PC-9 (cell line): ENCODE results near the gene PLA2G2E. TPM values are rescaled to one million over a fixed set of nuclear protein-coding genes. Genes with fewer than 3 reads are reported as not detected.

Source experiments
- BruUV-seq: library from RNA; stranded (reverse); fragments of 400-500 nt; replicated peaks from 2 replicates; lab custom pipeline; 2021; lab: Mats Ljungman, UMichigan
- CTCF ChIA-PET: fragments of 300-600 bp; sonication (Branson Sonifier 250); formaldehyde crosslinking; loops from one replicate; lab custom pipeline; 2022; ENCODE audit warnings: antibody characterized with exemption; lab: Charles Lee
- POLR2A ChIA-PET: fragments of 300-600 bp; sonication (Branson Sonifier 250); formaldehyde crosslinking; loops from one replicate; lab custom pipeline; 2022; ENCODE audit warnings: antibody characterized with exemption; ENCODE audit not compliant: unreplicated experiment; lab: Charles Lee
- DNase-seq, 2 experiments: peaks; one replicate each; pipeline versions ENCODE4 v3.0.0 to v3.0.0-alpha.2; 2015 to 2022; ENCODE audit warnings: mixed read lengths in 1 of 2
- H2AFZ ChIP-seq: fragments of 200-600 bp; sonication (generic); 2 replicates; pipeline ENCODE4 v1.8.1; 2017; ENCODE audit warnings: antibody characterized with exemption
- H3F3A ChIP-seq: fragments of 200-600 bp; sonication (generic); 2 replicates; pipeline ENCODE4 v1.8.1; 2017; ENCODE audit warnings: antibody characterized with exemption, mild to moderate bottlenecking, low read depth; ENCODE audit not compliant: insufficient read depth
- H3K27ac ChIP-seq: fragments of 200-600 bp; sonication (generic); 2 replicates; pipeline ENCODE4 v1.6.1; 2016; ENCODE audit warnings: mixed run types
- H3K27me3 ChIP-seq: fragments of 200-600 bp; sonication (generic); 2 replicates; pipeline ENCODE4 v1.6.1; 2016; ENCODE audit warnings: low read depth, mixed run types; ENCODE audit not compliant: insufficient read depth
- H3K36me3 ChIP-seq: fragments of 200-600 bp; sonication (generic); 2 replicates; pipeline ENCODE4 v1.6.1; 2016; ENCODE audit warnings: low read depth, mixed run types
- H3K4me1 ChIP-seq: fragments of 200-600 bp; sonication (generic); replicated peaks from 2 replicates; pipeline ENCODE4 v1.6.1; 2016; ENCODE audit warnings: mixed run types; ENCODE audit not compliant: insufficient read depth
- H3K4me2 ChIP-seq: fragments of 200-600 bp; sonication (generic); 2 replicates; pipeline ENCODE4 v1.6.1; 2017; ENCODE audit warnings: mixed run types
- H3K4me3 ChIP-seq: fragments of 200-600 bp; sonication (generic); 2 replicates; pipeline ENCODE4 v1.6.1; 2016; ENCODE audit warnings: mixed run types
- H3K79me2 ChIP-seq: fragments of 200-600 bp; sonication (generic); 2 replicates; pipeline ENCODE4 v1.6.1; 2017; ENCODE audit warnings: low read depth, mixed run types
- H3K9me2 ChIP-seq: fragments of 200-600 bp; sonication (generic); 2 replicates; pipeline ENCODE4 v1.8.1; 2017; ENCODE audit warnings: mild to moderate bottlenecking; ENCODE audit not compliant: insufficient read depth
- H3K9me3 ChIP-seq: fragments of 200-600 bp; sonication (generic); 2 replicates; pipeline ENCODE4 v1.8.1; 2016; ENCODE audit warnings: low read depth; ENCODE audit not compliant: insufficient read depth
- H4K20me1 ChIP-seq: fragments of 200-600 bp; sonication (generic); 2 replicates; pipeline ENCODE4 v1.8.1; 2017; ENCODE audit not compliant: insufficient read depth
- EZH2 ChIP-seq: fragments of 200-600 bp; sonication (generic); IDR thresholded peaks from 2 replicates; pipeline ENCODE4 v1.8.0; 2017; ENCODE audit warnings: antibody characterized with exemption, low read depth
- intact Hi-C: fragments of 100-400 bp; cut with micrococcal nuclease; formaldehyde crosslinking; loops from one replicate; pipeline ENCODE4 v1.10.0; 2022; ENCODE audit not compliant: unreplicated experiment
- total RNA-seq: library from RNA; stranded (reverse); gene quantifications from 2 replicates; pipeline ENCODE4 v1.2.3, GENCODE V29; 2021
- TF ChIP-seq, protein P1 (sequence below): fragments of 200-600 bp; sonication (generic); conservative IDR thresholded peaks from 2 replicates; pipeline ENCODE4 v1.6.1; 2017; ENCODE audit warnings: mixed run types, antibody characterized with exemption, mild to moderate bottlenecking, moderate library complexity

Gene PLA2G2E
- total RNA-seq, 1 experiment from 2014 or later, result not detected

DNA sequence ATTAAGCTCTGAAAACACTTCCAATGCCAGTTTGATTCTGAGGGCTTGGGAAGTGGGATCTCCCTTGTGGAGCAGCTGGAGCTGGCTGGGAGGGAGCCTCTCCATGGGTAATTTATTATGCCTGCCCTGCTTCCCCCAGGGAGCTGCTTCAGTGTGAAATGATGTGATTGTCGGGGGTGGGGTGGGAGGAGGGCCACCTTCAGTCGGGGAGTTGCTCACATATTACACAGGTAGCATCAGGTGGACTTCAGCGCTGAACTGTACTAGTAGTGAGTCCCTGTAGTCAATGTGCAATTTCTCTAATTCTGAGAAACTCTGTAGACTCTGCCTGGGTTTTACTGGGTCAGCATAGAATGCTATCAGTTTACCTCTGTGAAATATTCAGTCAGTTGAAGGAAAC, 12.8 kb downstream of the PLA2G2E start:
- POLR2A ChIA-PET, result no interaction called here
- CTCF ChIA-PET, result interaction anchor here (0.6 kb wide), 1 partner anchor 263 kb away, joined by 3 read pairs; no protein-coding TSS in a partner anchor

DNA sequence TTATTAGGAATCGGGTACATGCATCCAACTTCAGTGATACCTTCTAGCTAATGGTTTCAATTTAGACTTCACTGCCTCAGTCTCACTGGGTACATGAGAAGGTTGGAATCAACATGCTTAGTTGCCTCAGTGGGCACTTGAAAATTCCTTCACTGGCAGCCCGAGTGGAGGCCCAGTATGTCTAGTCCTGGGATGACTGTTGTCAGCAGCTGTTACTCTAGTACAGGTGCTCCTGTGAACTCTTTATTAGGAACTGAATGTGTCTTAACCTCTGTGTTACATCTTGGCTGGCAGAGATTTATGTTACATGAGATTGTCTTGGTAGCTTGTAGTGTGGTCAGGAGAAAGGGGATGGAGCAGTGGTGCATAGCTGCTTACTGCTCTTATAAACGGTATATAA, 13.4 kb downstream of the PLA2G2E start:
- H2AFZ ChIP-seq, result no peak overlapping the region
- H3K9me2 ChIP-seq, result no peaks in the 10 kb centered on the region
- no peak overlapping the region for H3K4me3 ChIP-seq
- no peak overlapping the region for H3K4me2 ChIP-seq
- no peak for DNase-seq
- ChIA-PET POLR2A (no interaction called here), CTCF (interaction anchor here (0.6 kb wide), 1 partner anchor 263 kb away, joined by 3 read pairs; no protein-coding TSS in a partner anchor)
- H3K27ac ChIP-seq, result no peak overlapping the region
- no peaks in the 10 kb centered on the region for H3K27me3 ChIP-seq
- TF ChIP-seq, protein P1, sequence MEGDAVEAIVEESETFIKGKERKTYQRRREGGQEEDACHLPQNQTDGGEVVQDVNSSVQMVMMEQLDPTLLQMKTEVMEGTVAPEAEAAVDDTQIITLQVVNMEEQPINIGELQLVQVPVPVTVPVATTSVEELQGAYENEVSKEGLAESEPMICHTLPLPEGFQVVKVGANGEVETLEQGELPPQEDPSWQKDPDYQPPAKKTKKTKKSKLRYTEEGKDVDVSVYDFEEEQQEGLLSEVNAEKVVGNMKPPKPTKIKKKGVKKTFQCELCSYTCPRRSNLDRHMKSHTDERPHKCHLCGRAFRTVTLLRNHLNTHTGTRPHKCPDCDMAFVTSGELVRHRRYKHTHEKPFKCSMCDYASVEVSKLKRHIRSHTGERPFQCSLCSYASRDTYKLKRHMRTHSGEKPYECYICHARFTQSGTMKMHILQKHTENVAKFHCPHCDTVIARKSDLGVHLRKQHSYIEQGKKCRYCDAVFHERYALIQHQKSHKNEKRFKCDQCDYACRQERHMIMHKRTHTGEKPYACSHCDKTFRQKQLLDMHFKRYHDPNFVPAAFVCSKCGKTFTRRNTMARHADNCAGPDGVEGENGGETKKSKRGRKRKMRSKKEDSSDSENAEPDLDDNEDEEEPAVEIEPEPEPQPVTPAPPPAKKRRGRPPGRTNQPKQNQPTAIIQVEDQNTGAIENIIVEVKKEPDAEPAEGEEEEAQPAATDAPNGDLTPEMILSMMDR, result no peak
- TF ChIP-seq EZH2, result no peak
- H3K36me3 ChIP-seq, result peaks cover under 1% of the 10 kb centered on the region
- no peaks in the 10 kb centered on the region for H3K4me1 ChIP-seq
- H3K79me2 ChIP-seq, result no peaks in the 10 kb centered on the region
- H4K20me1 ChIP-seq, result no peaks in the 10 kb centered on the region
- intact Hi-C loops, result no loop called here
- no peaks in the 10 kb centered on the region for H3K9me3 ChIP-seq
- no peaks in the 10 kb centered on the region for H3F3A ChIP-seq
- BruUV-seq, result no TSS peak

More for the DNA sequence above, 12.8 kb downstream of the PLA2G2E start:
- H3K79me2 ChIP-seq, result no peaks in the 10 kb centered on the region
- no peaks in the 10 kb centered on the region for H3K4me1 ChIP-seq
- no peak overlapping the region for H3K27ac ChIP-seq
- no peaks in the 10 kb centered on the region for H4K20me1 ChIP-seq
- H3F3A ChIP-seq, result no peaks in the 10 kb centered on the region
- no peaks in the 10 kb centered on the region for H3K36me3 ChIP-seq
- H3K9me3 ChIP-seq, result no peaks in the 10 kb centered on the region
- TF ChIP-seq, protein P1, result no peak
- no peak for TF ChIP-seq EZH2
- no peak for DNase-seq
- no peaks in the 10 kb centered on the region for H3K27me3 ChIP-seq
- no peak overlapping the region for H3K4me3 ChIP-seq
- BruUV-seq, result no TSS peak
- intact Hi-C loops, result no loop called here
- H3K4me2 ChIP-seq, result no peak overlapping the region
- H3K9me2 ChIP-seq, result no peaks in the 10 kb centered on the region
- no peak overlapping the region for H2AFZ ChIP-seq

DNA sequence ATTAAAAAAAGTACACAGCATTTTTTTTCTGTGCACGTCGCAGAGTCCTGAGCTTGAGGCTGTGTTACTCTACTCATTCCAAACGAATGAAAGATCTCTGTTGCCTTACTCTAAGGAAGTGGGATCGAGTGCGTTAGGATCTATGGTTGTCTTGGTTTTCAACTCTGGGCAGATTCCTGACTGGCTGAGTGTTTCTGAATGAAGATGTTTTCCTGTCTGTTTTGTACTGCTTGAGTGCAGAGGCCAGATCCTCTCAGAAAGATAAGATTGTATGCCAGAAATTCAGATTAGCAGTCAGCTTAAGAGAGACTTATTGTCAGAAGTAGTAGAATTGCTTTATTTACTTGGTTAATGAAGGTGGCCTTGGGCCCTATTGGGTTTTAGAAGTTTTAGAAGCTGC, 14.0 kb downstream of the PLA2G2E start:
- no peaks in the 10 kb centered on the region for H4K20me1 ChIP-seq
- no peak overlapping the region for H3K4me3 ChIP-seq
- POLR2A ChIA-PET, result no interaction called here
- BruUV-seq, result no TSS peak
- TF ChIP-seq, protein P1, result no peak
- no peak for TF ChIP-seq EZH2
- no peak overlapping the region for H3K4me2 ChIP-seq
- H3K9me2 ChIP-seq, result no peaks in the 10 kb centered on the region
- H3K36me3 ChIP-seq, result peaks cover 7% of the 10 kb centered on the region
- no peaks in the 10 kb centered on the region for H3K9me3 ChIP-seq
- CTCF ChIA-PET, result no interaction called here
- intact Hi-C loops, result no loop called here
- H3K4me1 ChIP-seq, result peaks cover under 1% of the 10 kb centered on the region
- DNase-seq, result no peak
- H3K79me2 ChIP-seq, result no peaks in the 10 kb centered on the region
- H3F3A ChIP-seq, result peaks cover 1% of the 10 kb centered on the region; the same call in 1 of the 2 replicates
- no peaks in the 10 kb centered on the region for H3K27me3 ChIP-seq
- no peak overlapping the region for H3K27ac ChIP-seq
- H2AFZ ChIP-seq, result no peak overlapping the region
